ENCODE data around the gene PCSK5. TPM values are rescaled to one million over a fixed set of nuclear protein-coding genes. Genes with fewer than 3 reads are reported as not detected.

Gene PCSK5
- total and polyA plus RNA-seq, 2 donors (not counting 3 experiments of a cell fraction or from before 2014, with no cell fraction given): 2.6 to 4.8 TPM

DNA sequence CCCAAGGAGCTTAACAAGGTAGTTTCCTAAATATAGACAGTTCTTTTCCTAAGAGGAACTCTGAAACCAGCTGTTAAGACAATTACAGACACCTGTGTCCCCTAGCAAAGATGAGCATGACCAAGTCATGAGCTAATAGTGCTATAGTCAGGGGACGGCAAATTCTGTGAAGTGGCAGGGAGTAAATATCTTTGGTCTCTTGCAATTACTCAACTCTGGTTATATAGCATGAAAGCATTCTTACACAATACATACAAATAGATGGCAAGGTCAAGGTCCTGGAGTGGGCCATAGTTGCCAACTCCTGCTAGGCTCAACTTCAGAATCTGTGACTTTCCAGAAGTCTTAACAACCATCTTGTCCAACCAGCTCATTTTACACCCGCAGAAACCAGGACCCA, 400.1 kb downstream of the PCSK5 start:
- Histone ChIP-seq H3K27ac (ENCODE audit: insufficient read depth, low read depth, low read length) (no peak overlapping the region), H3K4me1 (ENCODE audit: control insufficient read depth, extremely low read depth, insufficient read depth, low read length) (no peaks in the 10 kb centered on the region), H2AFZ (ENCODE audit: low read depth, low read length) (no peak overlapping the region), H3K9me1 (replicated peaks; ENCODE audit: control insufficient read depth, extremely low read depth, insufficient read depth, low read length) (no peaks in the 10 kb centered on the region), H3K4me3 (replicated peaks in 1 of 3; ENCODE audit: insufficient read depth in 1 of 3, low read depth in 1 of 3, low read length in 3 of 3) (no peak overlapping the region), H3K4me2 (ENCODE audit: insufficient read depth, low read length) (no peak overlapping the region), H4K20me1 (replicated peaks; ENCODE audit: control insufficient read depth, extremely low read depth, insufficient read depth, low read length) (no peaks in the 10 kb centered on the region), H3K79me2 (ENCODE audit: control insufficient read depth, insufficient read depth, low read length) (no peaks in the 10 kb centered on the region), H3K36me3 (ENCODE audit: control insufficient read depth in 2 of 2, extremely low read depth in 1 of 2, insufficient read depth in 2 of 2, low read length in 2 of 2) (no peaks in the 10 kb centered on the region), H3K27me3 (ENCODE audit: control insufficient read depth in 2 of 2, insufficient read depth in 2 of 2, low read length in 2 of 2) (peaks cover 0 to 1% of the 10 kb centered on the region in 2 experiments), H3K9ac (replicated peaks; ENCODE audit: extremely low read depth, insufficient read depth, low read length) (no peak overlapping the region), H3K9me3 (replicated peaks; ENCODE audit: control insufficient read depth, insufficient read depth, low read length) (no peaks in the 10 kb centered on the region)
- FAIRE-seq (no peak), DNase-seq (ENCODE audit: low read depth, low spot score) (no peak)
- no peak for TF ChIP-seq EZH2 (IDR thresholded peaks at IDR 0.05; ENCODE audit: borderline replicate concordance, low read depth, low read length, severe bottlenecking)
- TF ChIP-seq, protein P1, sequence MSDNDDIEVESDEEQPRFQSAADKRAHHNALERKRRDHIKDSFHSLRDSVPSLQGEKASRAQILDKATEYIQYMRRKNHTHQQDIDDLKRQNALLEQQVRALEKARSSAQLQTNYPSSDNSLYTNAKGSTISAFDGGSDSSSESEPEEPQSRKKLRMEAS (IDR thresholded peaks at IDR 0.05; ENCODE audit: insufficient read depth, insufficient read length): no peak
- TF ChIP-seq GATA2 (IDR thresholded peaks at IDR 0.05; ENCODE audit: insufficient read depth, insufficient read length, low read depth, low read length): no peak
- TF ChIP-seq, protein P2, sequence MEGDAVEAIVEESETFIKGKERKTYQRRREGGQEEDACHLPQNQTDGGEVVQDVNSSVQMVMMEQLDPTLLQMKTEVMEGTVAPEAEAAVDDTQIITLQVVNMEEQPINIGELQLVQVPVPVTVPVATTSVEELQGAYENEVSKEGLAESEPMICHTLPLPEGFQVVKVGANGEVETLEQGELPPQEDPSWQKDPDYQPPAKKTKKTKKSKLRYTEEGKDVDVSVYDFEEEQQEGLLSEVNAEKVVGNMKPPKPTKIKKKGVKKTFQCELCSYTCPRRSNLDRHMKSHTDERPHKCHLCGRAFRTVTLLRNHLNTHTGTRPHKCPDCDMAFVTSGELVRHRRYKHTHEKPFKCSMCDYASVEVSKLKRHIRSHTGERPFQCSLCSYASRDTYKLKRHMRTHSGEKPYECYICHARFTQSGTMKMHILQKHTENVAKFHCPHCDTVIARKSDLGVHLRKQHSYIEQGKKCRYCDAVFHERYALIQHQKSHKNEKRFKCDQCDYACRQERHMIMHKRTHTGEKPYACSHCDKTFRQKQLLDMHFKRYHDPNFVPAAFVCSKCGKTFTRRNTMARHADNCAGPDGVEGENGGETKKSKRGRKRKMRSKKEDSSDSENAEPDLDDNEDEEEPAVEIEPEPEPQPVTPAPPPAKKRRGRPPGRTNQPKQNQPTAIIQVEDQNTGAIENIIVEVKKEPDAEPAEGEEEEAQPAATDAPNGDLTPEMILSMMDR (IDR thresholded peaks at IDR 0.05; ENCODE audit: extremely low read depth in 1 of 2, insufficient read depth in 1 of 2, low read depth in 1 of 2, low read length in 2 of 2): no peak
- no peak for TF ChIP-seq POLR2A (IDR thresholded peaks at IDR 0.05; ENCODE audit: low read depth, low read length)
- no peak for TF ChIP-seq MYC (IDR thresholded peaks at IDR 0.05; ENCODE audit: low read depth, low read length)
- no peak for TF ChIP-seq FOS (IDR thresholded peaks at IDR 0.05; ENCODE audit: borderline replicate concordance, insufficient read depth, low read length)
- TF ChIP-seq JUN (IDR thresholded peaks at IDR 0.05; ENCODE audit: borderline replicate concordance, insufficient read depth, insufficient read length, low read depth): no peak
- TF ChIP-seq POLR2AphosphoS5 (IDR thresholded peaks at IDR 0.05; ENCODE audit: insufficient read depth, low read depth, low read length): no peak
- ChIA-PET CTCF (interaction anchor here (0.5 to 5.0 kb wide), 3 partner anchors 12 to 425 kb away, joined by 3 to 35 read pairs (median 11); no protein-coding TSS in a partner anchor), POLR2A (no interaction called here)
- no TSS peak for BruUV-seq (replicated peaks)
- intact Hi-C loops (cut with micrococcal nuclease): no loop called here
- dilution Hi-C loops (cut with MboI; ENCODE audit: extremely low pct_ligation_motif_present, low sequenced_read_pairs): no loop called here
